HCT116 (cell line): ENCODE results near the gene C5orf63.

Experiments used
- ATF3 ChIP-seq: IDR thresholded peaks from 2 replicates; pipeline ENCODE4 v1.6.1; 2012
- CBX3 ChIP-seq: IDR thresholded peaks from 2 replicates; pipeline ENCODE4 v1.6.1; 2012; ENCODE audit warnings: low read depth
- CTCF ChIP-seq, 3 experiments: fragments of 200-600 bp in 1 of 3; sonication (generic) in 1 of 3; IDR thresholded peaks in 2 of 3; conservative IDR thresholded peaks in 1 of 3; 2 replicates each; pipeline ENCODE4 v1.5.1; 2012 to 2017; ENCODE audit warnings: low read depth in 2 of 3, low read length in 2 of 3, antibody characterized with exemption in 1 of 3, borderline replicate concordance in 1 of 3, control low read depth in 1 of 3, mild to moderate bottlenecking in 1 of 3, mixed read lengths in 1 of 3, mixed run types in 1 of 3, moderate library complexity in 1 of 3; ENCODE audit not compliant: insufficient read depth in 1 of 3
- EZH2 ChIP-seq: fragments of 200-600 bp; sonication (generic); IDR thresholded peaks from 2 replicates; pipeline ENCODE4 v1.6.1; 2017; ENCODE audit warnings: antibody characterized with exemption, mixed run types
- MAX ChIP-seq: IDR thresholded peaks from 2 replicates; pipeline ENCODE4 v1.6.1; 2012
- POLR2A ChIP-seq: IDR thresholded peaks from 2 replicates; pipeline ENCODE4 v1.7.0; 2011; ENCODE audit warnings: borderline replicate concordance; ENCODE audit not compliant: insufficient read depth, insufficient read length; ENCODE audit errors: extremely low read depth
- RAD21 ChIP-seq: IDR thresholded peaks from 2 replicates; pipeline ENCODE4 v1.6.1; 2012; ENCODE audit warnings: low read depth, mild to moderate bottlenecking

GRCh38 chr5:127002390-127002789 is 70.9 kb downstream of the C5orf63 start:
- TF ChIP-seq CTCF (IDR thresholded peaks at IDR 0.05 in 2 of 3, conservative IDR thresholded peaks at IDR 0.05 in 1 of 3; ENCODE audit: borderline replicate concordance in 1 of 3, insufficient read depth in 1 of 3, low read depth in 2 of 3, low read length in 2 of 3) (no peak), ATF3 (no peak), RAD21 (no peak), EZH2 (no peak), POLR2A (no peak), MAX (no peak), CBX3 (no peak)
